NCI-H2081 (cell line): Measurements from ENCODE around the gene SPART.

Experiments
- DNase-seq, 2 experiments: peaks; one replicate each; lab custom pipeline; 2025; lab: John Stamatoyannopoulos, UW

SPART gene

GRCh38 chr13:36346222-36347083 lies at the start of gene SPART:
SPART (minus strand) TSS chr13:36346394; CDS start chr13:36335830, 10,564 bp downstream.
- DNase-seq, result peak; percentile 88 to 92

- DNase-seq, result no peak
Observed at GRCh38 chr13:36395280-36395679, 49.1 kb upstream of the SPART start.

GRCh38 chr13:36385489-36385888 lies 39.3 kb upstream of the SPART start:
- no peak for DNase-seq

GRCh38 chr13:36382030-36382429 lies 35.8 kb upstream of the SPART start:
- DNase-seq, result no peak

GRCh38 chr13:36377826-36378468 lies 31.8 kb upstream of the SPART start:
- DNase-seq, result no peak

- DNase-seq, result no peak
Observed at GRCh38 chr13:36374063-36374462, 27.9 kb upstream of the SPART start.

- no peak for DNase-seq
Observed at GRCh38 chr13:36371185-36371584, 25.0 kb upstream of the SPART start.

- no peak for DNase-seq
Observed at GRCh38 chr13:36370108-36370429, 23.9 kb upstream of the SPART start.

GRCh38 chr13:36369268-36370107 lies 23.3 kb upstream of the SPART start:
- DNase-seq, result no peak

- DNase-seq, result no peak
Observed at GRCh38 chr13:36366031-36366430, 19.8 kb upstream of the SPART start.

- DNase-seq, result no peak
Observed at GRCh38 chr13:36363366-36363863, 17.2 kb upstream of the SPART start.

- no peak for DNase-seq
Observed at GRCh38 chr13:36362914-36363313, 16.7 kb upstream of the SPART start.

- DNase-seq, result no peak
Observed at GRCh38 chr13:36362251-36362650, 16.1 kb upstream of the SPART start.

GRCh38 chr13:36360903-36361302 lies 14.7 kb upstream of the SPART start:
- no peak for DNase-seq

- DNase-seq, result no peak
Observed at GRCh38 chr13:36359301-36359950, 13.2 kb upstream of the SPART start.

GRCh38 chr13:36358175-36358718 lies 12.1 kb upstream of the SPART start:
- DNase-seq, result no peak

GRCh38 chr13:36357692-36358091 lies 11.5 kb upstream of the SPART start:
- DNase-seq, result no peak

GRCh38 chr13:36357231-36357630 lies 11.0 kb upstream of the SPART start:
- DNase-seq, result no peak

GRCh38 chr13:36356058-36356457 lies 9.9 kb upstream of the SPART start:
- DNase-seq, result peak in 1 of 2 experiments; percentile 9

- DNase-seq, result no peak
Observed at GRCh38 chr13:36355632-36356031, 9.4 kb upstream of the SPART start.

- no peak for DNase-seq
Observed at GRCh38 chr13:36354842-36355623, 8.8 kb upstream of the SPART start.
